ENCODE measurements around the gene ATP8A1. TPM values are rescaled to one million over a fixed set of nuclear protein-coding genes. Genes with fewer than 3 reads are reported as not detected.

Gene ATP8A1
- total and polyA plus RNA-seq, 2 of the 8 experiments (the other 6 are each of a cell fraction or from before 2014, with no cell fraction given), result 3.7 to 14.9 TPM

DNA sequence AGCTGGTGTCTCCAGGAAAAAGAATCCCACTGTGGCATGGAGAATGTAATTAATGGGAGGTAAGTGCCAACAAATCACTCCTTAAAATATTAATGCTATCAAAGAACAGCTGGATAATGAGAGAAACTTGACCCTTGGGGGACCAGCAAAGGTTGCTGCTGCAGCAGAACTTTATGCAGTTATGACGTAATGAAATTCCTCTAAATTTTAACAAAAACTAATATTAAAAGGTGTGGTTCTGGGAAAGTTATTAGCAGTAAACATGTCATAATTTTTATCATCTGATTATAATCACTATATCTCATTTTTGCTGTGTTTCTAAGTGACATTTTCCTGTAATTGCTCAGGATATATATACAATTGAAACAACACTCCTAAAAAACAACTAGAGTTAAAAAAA lies 261.3 kb downstream of the ATP8A1 start (continued):
- TF ChIP-seq HDAC2 (IDR thresholded peaks at IDR 0.05; ENCODE audit: borderline replicate concordance in 1 of 2, low read depth in 2 of 2, low read length in 2 of 2) (no peak), FOSL1 (IDR thresholded peaks at IDR 0.05; ENCODE audit: insufficient read depth, low read depth, low read length) (no peak)
- TF ChIP-seq, protein P1, sequence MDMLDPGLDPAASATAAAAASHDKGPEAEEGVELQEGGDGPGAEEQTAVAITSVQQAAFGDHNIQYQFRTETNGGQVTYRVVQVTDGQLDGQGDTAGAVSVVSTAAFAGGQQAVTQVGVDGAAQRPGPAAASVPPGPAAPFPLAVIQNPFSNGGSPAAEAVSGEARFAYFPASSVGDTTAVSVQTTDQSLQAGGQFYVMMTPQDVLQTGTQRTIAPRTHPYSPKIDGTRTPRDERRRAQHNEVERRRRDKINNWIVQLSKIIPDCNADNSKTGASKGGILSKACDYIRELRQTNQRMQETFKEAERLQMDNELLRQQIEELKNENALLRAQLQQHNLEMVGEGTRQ (IDR thresholded peaks at IDR 0.05; ENCODE audit: low read length), result no peak
